ENCODE results near the gene CDIPT.
"Not testable (repeated sequence)": the region's sequence is repeated elsewhere in the genome, so short reads cannot be mapped to it uniquely, and the experiment has no call there.

Gene CDIPT, protein sequence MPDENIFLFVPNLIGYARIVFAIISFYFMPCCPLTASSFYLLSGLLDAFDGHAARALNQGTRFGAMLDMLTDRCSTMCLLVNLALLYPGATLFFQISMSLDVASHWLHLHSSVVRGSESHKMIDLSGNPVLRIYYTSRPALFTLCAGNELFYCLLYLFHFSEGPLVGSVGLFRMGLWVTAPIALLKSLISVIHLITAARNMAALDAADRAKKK

DNA sequence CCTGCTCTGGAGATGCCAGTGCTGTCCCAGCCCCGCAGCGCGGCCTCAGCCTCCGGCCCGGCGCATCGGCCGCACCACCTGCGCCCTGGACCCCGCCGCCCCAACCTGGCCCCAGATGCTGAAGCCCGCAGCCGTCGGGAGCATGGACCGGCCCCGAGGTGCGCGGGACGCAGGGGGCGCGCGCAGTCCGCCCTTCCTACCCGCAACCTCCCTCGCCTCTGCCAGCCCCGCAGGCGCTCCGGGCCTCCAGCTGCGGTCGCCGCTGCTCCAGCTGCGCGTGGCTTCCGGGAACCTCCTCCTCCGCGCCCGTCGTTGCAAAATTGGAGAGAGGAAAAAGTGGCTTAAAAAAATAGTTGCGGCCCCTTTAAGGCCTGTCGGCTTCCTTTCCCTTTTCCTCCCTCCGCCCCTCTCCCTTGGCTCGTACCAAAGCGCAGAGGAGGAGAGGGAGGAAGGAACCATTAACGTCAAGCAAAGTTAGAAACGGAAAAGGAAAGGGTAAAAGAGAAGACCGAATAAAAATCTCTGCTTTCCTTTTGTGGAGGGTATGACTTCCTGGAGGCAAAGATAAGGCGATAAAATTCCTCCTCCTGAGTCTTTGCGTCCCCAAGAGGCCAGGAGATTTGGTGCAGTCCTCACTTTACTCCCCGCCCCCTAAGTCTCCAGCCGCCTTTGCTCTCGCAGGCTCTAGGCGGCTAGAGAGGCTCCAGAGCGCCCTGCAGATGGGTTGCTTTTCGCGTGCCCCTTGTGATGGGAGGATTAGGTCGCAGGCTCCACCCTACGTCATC lies at the start of gene CDIPT:
TSS of gene CDIPT (minus strand) at position 343 of the 785 bp plus-strand sequence. CDS start 369 bp downstream, outside the sequence.
- DNase-seq (ENCODE audit: low read depth in 2 of 2) = peak; percentile 93 to 95

DNA sequence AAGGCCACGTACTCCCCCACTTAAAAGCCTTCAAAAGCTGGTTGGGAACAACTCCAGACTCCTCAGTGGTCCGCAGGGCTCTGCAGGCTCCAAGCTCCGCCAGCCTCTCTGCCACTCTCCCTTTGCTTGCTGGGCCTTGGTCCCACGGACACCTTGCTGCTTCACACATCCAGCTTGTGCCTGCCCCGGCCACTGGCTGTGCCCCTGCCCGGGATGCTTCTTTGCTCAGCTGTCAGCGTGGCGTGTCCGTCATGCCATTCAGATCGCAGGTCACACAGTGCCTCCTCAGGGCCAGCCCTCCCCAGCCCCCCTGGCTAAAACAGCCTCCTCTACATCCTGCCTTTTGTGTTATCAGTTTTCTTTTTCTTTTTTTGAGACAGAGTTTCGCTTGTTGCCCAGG lies 49.1 kb upstream of the CDIPT start:
- no peak for DNase-seq (ENCODE audit: low read depth in 2 of 2)

DNA sequence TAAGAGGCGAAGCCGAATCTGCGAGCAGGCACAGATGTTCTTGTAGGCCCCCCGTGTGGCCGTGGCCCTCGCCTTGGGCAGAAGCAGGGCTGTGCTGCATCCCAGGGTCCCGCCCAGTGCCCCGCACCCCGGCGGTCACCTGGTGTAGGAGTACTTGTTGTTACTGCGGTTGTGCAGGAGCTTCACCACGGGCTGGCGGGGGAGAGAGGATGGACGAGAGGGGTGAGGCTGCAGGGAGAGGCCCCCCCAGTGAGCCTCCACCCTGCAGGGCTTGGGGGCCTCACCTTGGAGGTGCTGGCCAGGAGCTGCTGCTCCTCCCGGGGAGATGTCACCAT lies 48.6 kb upstream of the CDIPT start:
- DNase-seq (ENCODE audit: low read depth in 2 of 2) = no peak

DNA sequence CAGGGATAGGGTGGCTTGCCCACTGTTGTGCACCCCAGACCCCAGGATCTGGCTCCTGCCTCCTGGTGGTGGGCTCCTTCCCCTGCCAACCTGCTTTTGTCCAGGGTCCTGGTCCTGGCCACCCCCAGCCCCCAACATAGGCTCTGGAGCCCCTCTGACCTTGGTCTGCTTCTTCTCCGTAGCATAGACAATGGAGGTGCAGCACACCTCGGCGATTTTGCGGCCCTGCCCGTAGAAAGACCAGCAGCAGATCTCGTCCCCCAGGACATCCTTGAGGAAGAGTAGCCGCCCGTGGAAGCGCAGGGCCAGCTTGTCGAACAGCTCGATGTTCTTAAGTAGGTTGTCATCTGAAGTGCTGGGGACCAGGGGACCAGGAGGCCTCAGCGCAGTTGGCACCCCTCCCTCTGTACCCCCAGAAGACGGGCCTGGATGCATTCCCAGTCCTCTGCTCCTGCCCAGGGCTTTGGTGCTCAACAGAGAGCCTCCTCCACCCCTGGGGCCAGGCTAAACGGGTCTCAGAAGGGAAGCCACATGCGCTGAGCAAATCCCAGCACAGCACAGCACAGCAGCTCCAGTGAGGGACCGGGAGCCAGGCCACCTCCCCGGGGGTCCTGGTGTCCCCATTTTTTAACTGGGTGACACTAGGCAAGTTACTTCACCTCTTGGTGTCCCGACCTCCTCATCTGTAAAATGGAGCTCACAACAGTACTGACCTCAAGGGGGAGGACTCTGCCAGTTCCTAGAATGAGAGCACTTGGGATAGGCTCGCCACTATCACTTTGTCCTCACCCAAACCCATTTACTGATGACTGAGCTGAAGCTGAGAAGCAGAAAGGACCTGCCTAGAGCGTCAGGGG lies 48.0 kb upstream of the CDIPT start:
- DNase-seq (ENCODE audit: low read depth in 2 of 2) = no peak

DNA sequence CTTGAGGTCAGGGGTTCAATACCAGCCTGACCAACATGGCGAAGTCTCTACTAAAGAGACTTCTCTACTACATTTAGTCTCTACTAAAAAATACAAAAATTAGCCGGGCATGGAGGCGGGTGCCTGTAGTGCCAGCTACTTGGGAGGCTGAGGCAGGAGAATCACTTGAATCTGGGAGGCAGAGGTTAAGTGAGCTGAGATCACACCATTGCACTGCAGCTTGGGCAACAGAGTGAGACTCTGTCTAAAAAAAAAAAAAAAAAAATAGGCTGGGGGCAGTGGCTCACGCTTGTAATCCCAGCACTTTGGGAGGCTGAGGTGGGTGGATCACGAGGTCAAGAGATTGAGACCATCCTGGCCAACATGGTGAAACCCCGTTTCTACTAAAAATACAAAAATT lies 46.8 kb upstream of the CDIPT start:
- not testable (repeated sequence) for DNase-seq (ENCODE audit: low read depth in 2 of 2)

DNA sequence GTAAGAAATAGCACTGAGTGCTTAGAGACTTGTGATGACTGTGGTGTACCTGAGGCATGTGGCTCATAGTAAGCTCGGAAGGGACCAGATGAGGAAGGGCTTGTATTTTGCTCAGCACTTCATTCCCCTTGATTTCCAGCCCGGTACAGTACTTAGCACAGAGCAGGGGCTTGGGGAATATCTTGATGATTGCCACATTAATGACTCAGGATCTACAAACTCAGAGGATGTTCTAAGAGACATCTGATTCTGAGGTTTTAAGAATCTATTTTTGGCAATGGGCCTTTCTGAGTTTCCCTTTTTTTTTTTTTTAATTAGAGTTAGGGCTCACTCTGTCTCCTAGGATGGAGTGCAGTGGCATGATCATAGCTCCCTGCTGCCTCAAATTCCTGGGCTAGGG lies 46.4 kb upstream of the CDIPT start:
- DNase-seq (ENCODE audit: low read depth in 2 of 2) = peak in 1 of 2 experiments; percentile 18

DNA sequence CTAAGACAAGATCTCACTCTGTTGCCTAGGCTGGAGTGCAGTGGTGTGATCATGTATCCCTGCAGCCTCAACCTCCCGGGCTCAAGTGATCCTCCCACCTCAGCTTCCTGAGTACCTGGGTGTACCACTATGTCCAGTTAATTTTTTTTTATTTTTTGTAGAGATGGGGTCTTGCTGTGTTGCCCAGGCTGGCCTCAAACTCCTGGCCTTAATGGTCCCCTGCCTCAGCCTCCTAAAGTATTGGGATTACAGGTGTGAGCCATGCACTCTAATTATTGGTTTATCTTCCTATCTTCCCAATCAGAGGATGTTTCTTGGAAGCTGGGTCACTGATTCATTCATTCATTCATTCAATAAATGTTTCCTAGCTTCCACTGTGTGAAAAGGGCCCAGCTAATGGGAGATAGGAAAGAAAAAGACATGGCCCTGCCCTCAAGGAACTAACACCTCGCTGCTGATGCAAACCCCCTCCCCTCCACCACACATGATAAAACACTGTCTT lies 45.7 kb upstream of the CDIPT start:
- DNase-seq (ENCODE audit: low read depth in 2 of 2) = no peak

DNA sequence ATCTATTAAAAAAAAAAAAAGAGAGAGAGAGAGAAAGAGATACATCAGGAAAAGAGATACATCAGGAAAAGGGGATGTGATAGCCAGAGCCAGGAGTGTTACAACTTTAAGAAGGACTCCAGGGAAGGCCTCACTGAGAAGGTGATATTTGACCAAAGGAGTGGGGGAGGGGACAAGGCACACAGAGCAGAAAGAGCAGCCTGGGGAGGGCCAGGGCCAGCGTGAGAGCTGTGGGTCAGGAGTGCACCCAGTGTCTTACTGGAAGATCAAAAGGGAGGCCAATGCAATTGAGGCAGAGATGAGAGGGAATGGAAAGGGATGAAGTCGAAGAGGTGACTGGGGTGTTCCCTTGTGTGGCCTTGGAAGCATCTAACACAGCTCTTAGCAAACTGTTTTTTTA lies 44.9 kb upstream of the CDIPT start:
- DNase-seq (ENCODE audit: low read depth in 2 of 2) = no peak

DNA sequence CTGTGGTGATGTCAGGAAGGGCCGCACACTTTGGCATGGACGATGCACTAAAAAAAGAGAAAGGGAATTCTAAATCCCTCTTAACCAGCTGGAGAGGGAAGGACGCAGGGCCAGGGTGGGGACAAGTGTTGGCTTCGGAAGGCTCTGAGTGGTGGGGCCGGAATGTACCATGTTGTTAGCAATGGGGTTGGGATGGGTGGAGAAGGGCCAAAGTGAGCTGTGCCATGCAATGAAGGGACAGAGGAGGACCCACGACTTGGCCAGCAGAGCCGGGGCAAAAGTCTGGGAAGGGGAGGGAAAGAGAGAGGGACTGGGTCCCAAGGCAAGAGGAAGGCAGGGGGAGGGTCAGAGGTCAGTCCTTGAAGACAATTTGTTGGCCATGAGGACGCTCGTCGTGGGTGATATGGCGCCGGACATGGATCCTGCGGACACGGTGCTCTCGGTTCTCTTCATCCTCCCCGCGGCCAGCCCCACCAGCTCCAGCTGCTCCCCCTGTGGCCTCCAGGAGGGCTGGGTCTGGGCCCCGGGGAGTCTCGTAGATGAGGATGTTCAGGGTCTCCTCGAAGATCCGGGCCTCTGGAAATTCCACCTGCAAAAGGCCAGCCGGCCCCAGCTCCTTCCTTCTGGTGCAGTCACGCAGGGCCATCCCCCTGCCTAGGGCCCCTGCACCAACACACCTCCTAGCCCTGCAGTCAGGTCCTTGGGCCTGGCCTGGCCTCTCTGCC lies 43.7 kb upstream of the CDIPT start:
- DNase-seq (ENCODE audit: low read depth in 2 of 2) = no peak

DNA sequence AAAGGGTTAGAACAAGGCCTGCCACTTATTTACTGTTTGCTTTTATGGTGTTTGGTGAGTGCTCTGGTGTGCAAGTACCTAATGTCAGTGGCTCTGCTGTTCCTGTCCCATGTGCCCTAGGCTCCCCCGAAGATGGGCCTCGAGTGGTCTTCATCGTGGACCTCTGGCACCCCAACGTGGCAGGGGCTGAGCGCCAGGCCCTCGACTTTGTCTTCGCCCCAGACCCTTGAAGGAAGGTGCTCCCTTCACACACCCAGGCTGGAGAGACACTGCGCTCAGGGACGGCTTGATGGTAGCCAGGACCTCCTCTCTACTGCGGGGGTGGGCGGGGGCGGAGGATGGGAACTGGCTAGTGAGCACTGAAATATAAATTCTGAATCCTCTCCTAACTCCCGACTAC lies 42.6 kb upstream of the CDIPT start:
- no peak for DNase-seq (ENCODE audit: low read depth in 2 of 2)

DNA sequence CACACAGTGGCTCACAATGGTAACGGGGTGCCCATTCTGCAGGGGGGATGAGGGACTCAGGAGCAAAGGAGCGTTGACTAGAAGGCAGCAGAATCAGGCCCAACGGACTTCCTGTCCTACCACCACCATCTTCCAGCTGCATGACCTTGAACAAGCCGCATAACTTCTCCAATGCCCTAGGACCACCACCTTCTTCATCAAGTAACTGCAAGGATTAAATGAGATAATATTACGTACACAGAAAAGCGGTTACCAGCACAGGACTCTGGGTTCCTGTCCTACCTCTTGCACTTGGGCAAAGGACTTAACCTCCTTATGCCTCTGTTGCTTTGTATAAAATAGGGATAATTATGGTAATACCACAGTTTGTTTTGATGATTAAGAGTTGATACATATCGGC lies 41.9 kb upstream of the CDIPT start:
- DNase-seq (ENCODE audit: low read depth in 2 of 2) = no peak

DNA sequence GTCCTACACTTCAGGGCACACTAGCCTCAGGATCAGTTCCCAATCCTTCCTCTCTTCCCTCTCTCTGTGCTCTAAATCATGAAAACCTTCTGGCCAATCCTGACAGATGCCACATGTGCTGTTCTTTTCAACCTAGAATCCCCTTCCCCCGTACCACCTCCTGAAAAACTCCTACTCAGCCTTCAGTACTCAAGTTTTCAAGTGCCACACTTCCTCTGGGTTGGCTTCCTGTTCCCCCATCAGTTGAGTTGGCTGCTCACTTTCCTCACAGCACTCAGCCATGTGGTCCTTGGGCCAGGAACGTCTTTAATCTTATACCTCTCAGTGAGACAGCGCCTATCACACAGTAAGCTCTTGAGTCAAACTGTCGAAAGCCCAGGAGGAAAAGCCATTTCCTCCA lies 40.6 kb upstream of the CDIPT start:
- no peak for DNase-seq (ENCODE audit: low read depth in 2 of 2)

DNA sequence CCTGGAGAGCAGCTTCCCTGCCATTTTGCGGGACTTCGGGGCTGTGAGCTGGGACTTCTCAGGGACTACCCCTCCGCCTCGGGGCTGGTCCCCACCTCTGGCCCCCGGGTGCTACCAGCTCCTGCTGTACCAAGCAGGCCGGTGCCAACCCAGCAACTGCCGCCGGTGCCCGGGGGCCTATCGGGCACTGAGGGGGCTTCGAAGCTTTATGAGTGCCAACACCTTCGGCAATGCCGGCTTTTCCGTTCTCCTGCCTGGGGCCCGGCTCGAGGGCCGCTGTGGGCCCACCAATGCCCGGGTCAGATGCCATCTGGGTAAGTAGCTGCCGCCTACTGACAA lies 38.5 kb upstream of the CDIPT start:
- DNase-seq (ENCODE audit: low read depth in 2 of 2) = no peak

DNA sequence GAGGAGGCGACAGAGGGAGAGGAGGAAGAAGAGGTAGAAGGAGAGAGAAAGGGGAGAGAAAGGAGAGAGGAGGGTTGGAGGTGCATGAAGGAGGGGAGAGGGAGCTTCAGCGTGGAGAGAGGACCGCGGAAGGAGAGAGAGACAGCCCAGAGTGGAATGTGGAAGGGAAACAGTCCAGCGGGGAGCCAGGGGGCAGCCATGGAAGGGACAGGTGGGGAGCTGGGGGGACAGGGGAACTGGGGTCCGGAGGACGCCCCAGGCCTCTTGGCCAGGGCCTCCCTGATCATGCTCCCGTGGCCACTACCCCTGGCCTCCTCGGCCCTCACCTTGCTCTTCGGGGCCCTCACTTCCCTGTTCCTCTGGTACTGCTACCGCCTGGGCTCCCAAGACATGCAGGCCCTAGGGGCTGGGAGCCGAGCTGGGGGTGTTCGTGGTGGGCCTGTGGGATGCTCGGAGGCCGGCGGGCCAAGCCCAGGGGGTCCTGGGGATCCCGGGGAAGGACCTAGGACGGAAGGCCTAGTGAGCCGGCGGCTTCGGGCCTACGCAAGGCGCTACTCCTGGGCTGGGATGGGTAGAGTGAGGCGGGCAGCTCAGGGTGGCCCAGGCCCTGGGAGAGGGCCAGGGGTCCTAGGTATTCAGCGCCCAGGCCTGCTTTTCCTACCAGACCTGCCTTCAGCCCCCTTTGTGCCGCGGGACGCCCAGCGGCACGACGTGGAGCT lies 38.0 kb upstream of the CDIPT start:
- DNase-seq (ENCODE audit: low read depth in 2 of 2) = no peak

DNA sequence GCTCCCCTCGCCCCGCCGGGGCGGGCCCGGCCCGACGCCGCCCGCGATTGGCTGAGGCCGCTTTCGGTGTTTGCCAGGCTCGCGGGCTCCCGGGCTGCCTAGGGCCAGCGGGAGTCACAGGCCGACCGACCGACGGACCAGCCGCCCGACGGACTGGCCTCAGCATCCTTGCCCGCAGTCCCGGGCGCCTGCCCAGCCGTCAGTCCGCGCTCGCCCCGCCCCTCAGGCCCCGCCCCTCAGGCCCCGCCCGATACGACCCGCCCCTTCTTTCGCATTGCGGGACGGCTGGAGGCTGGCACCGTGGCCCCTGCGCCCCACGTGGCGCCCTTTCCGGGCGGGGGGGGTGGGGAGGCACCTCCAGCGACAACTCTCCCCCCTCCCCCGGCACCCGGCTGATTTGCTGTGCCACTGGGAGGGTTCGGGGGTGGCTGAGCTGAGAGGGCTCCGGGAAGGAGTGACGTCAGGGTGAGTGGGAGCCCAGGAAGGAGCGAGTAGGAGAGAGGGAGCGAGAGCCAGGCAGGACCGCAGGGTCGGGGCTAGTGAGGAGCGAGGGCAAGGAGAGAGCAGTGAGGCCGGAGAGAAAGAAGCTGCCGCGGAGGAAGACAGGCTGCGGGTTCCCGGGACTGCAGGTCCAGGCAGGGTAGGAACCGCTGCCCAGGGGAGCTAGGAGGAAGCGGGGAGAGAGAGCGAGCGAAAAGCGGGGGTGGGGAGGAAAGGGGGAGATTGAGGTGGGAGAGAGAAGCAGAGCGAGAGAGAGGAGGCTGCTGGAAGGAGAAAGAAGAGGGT lies 37.3 kb upstream of the CDIPT start, which contains the start of gene ASPHD1:
TSS of gene ASPHD1 (plus strand) at position 387 of the 786 bp plus-strand sequence. CDS start 484 bp downstream, outside the sequence.
- peak in 1 of 2 experiments; percentile 19 for DNase-seq (ENCODE audit: low read depth in 2 of 2)

DNA sequence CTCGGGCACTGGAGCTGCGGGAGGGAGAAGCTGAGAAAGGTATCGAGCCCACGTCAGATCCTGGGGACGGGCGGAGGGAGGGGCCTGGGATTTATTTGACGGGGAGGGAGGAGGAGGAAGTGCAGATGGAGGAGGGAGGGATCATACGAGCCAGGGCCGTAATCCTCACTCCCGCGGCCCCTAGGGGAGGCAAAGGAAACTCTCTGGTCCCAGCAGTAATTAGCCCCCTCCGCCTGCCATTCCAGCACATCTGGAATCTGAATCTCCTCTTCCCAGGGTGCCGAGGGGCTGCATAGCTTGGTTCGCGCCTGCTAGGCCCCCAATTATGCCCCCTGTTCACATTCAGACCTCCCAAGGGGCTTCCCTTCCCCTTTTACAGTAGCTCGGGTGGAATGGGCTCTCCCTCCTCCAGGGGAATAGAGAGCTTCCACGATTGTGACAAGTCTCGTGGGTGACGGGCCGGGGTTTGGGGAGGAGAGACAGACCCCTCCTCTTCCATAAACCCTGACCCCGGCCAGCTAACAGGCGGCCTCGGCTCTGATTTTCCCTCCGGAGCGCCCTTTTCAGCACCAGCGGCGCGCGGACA lies 36.6 kb upstream of the CDIPT start, which contains the start of gene SEZ6L2:
TSS of gene SEZ6L2 (minus strand) at position 35 of the 586 bp plus-strand sequence. CDS start 531 bp downstream, outside the sequence.
- DNase-seq (ENCODE audit: low read depth in 2 of 2) = peak; percentile 35 to 56

DNA sequence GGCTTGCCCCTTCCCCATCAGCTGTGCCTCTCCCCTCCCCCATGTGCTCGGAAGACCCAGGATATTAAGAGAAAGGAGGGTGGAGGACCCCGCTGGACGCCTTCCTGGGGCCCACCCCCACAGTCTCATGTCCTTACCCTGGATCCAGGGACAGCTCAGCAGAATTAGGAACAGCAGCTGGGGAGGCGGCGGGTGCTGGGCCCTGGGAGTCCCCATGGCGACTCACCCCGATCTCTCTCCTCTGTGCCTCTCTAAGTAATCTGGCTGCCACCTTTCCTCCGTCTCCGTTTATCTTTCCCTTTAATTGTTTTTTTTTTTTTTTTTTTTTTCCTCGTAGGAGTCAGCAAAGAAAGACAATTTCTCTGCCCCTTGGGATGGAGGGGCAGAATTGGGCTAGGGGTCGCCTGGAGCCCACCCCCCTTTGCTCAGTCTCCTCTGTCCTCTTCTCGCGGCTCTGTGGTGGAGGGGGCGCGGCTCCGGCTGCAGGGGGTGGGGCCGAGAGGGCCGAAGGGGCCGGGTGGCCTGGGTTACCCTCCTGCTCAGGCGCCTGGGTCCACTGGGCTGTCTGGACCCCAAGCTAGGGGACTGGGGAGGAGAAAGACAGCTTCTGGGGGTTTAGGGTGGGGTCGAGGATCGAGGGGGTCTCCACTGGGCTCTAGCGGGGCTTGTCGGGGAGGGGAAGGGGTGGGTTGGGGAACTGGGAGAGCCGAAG lies 35.9 kb upstream of the CDIPT start:
- DNase-seq (ENCODE audit: low read depth in 2 of 2) = no peak

DNA sequence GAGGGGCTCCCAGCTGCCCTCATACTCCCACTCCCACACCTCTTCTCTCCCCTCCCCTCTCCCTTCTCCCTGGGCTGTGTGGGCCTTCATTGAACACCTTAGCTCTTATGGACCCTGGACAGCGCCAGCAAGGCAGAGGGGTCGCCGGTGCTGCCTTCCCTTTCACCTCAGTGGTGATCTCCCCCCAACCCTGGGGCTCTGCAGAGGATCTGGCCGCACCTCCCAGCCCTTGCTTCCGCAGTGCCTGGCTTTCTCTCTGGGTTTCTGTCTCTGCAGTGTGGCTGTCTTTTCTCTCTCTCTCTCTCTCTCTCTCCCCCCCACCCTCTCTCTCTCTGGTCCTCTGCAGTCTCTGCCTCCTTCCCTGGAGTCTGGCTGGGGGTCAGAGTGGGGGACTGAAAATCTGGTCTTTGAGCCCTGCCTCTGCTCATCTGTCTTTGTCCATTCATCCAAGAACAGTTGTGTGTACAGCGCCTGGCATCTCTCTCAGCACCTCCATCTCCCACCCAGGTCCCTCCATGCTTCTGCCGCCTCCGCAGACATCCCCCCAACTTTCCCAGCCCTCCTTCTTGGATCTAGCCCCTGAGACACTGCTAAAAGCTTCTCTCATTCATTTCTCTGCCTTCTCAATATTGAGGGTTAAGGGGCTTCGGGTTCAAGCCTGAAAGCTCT lies 35.2 kb upstream of the CDIPT start:
- DNase-seq (ENCODE audit: low read depth in 2 of 2) = no peak

All from fibroblast of skin of left biceps (primary cell).